MM.1S (cell line): ENCODE measurements around the gene ZXDC.

Experiments used
- DNase-seq: peaks from one replicate; pipeline ENCODE4 v3.0.0-alpha.2; 2015
- H2AFZ ChIP-seq: fragments of 300-600 bp; sonication (generic); 2 replicates; pipeline ENCODE4 v1.6.0; 2016; ENCODE audit warnings: antibody characterized with exemption, low read length
- H3F3A ChIP-seq: fragments of 300-600 bp; sonication (generic); 2 replicates; pipeline ENCODE4 v1.6.1; 2016; ENCODE audit warnings: mild to moderate bottlenecking, antibody characterized with exemption, low read length, moderate library complexity, mixed read lengths; ENCODE audit not compliant: insufficient read depth
- H3K27ac ChIP-seq: fragments of 300-600 bp; sonication (generic); 2 replicates; pipeline ENCODE4 v1.5.1; 2016; ENCODE audit warnings: mild to moderate bottlenecking, low read length
- H3K27me3 ChIP-seq: fragments of 300-600 bp; sonication (generic); replicated peaks from 2 replicates; pipeline ENCODE4 v1.6.0; 2016; ENCODE audit warnings: low read length; ENCODE audit not compliant: insufficient read depth
- H3K36me3 ChIP-seq: fragments of 300-600 bp; sonication (generic); replicated peaks from 2 replicates; pipeline ENCODE4 v1.6.1; 2016; ENCODE audit warnings: mild to moderate bottlenecking, low read length, mixed read lengths; ENCODE audit not compliant: insufficient read depth
- H3K4me1 ChIP-seq: fragments of 300-600 bp; sonication (generic); 2 replicates; pipeline ENCODE4 v1.6.1; 2016; ENCODE audit warnings: low read length, mixed read lengths
- H3K4me2 ChIP-seq: fragments of 300-600 bp; sonication (generic); 2 replicates; pipeline ENCODE4 v1.6.0; 2016; ENCODE audit warnings: low read depth, low read length
- H3K4me3 ChIP-seq: fragments of 300-600 bp; sonication (generic); 2 replicates; pipeline ENCODE4 v1.5.1; 2016; ENCODE audit warnings: low read length, mixed read lengths
- H3K79me2 ChIP-seq: fragments of 300-600 bp; sonication (generic); 2 replicates; pipeline ENCODE4 v1.6.1; 2016; ENCODE audit warnings: mixed run types, low read length, mixed read lengths
- H3K9ac ChIP-seq: fragments of 300-600 bp; sonication (generic); 2 replicates; pipeline ENCODE4 v1.6.1; 2016; ENCODE audit warnings: low read length, mixed read lengths
- H3K9me2 ChIP-seq: fragments of 300-600 bp; sonication (generic); replicated peaks from 2 replicates; pipeline ENCODE4 v1.6.1; 2016; ENCODE audit warnings: mild to moderate bottlenecking, low read length, mixed read lengths; ENCODE audit not compliant: insufficient read depth
- H3K9me3 ChIP-seq: fragments of 300-600 bp; sonication (generic); replicated peaks from 2 replicates; pipeline ENCODE4 v1.6.1; 2016; ENCODE audit warnings: mild to moderate bottlenecking, low read length, mixed read lengths; ENCODE audit not compliant: insufficient read depth
- H4K20me1 ChIP-seq: fragments of 300-600 bp; sonication (generic); 2 replicates; pipeline ENCODE4 v1.6.1; 2016; ENCODE audit warnings: mild to moderate bottlenecking, low read length, moderate library complexity, mixed read lengths; ENCODE audit not compliant: insufficient read depth
- CTCF ChIP-seq: fragments of 300-600 bp; sonication (generic); IDR thresholded peaks from 2 replicates; pipeline ENCODE4 v1.5.1; 2016; ENCODE audit warnings: antibody characterized with exemption, low read length, mixed read lengths
- EZH2 ChIP-seq: fragments of 300-600 bp; sonication (generic); optimal IDR thresholded peaks from 2 replicates; pipeline ENCODE3; 2017; ENCODE audit warnings: low read depth, mild to moderate bottlenecking, antibody characterized with exemption, low read length, mixed read lengths
- EZH2phosphoT487 ChIP-seq: fragments of 300-600 bp; sonication (generic); IDR thresholded peaks from 2 replicates; pipeline ENCODE4 v1.6.1; 2018; ENCODE audit warnings: antibody characterized with exemption, low read length

ZXDC gene

DNA sequence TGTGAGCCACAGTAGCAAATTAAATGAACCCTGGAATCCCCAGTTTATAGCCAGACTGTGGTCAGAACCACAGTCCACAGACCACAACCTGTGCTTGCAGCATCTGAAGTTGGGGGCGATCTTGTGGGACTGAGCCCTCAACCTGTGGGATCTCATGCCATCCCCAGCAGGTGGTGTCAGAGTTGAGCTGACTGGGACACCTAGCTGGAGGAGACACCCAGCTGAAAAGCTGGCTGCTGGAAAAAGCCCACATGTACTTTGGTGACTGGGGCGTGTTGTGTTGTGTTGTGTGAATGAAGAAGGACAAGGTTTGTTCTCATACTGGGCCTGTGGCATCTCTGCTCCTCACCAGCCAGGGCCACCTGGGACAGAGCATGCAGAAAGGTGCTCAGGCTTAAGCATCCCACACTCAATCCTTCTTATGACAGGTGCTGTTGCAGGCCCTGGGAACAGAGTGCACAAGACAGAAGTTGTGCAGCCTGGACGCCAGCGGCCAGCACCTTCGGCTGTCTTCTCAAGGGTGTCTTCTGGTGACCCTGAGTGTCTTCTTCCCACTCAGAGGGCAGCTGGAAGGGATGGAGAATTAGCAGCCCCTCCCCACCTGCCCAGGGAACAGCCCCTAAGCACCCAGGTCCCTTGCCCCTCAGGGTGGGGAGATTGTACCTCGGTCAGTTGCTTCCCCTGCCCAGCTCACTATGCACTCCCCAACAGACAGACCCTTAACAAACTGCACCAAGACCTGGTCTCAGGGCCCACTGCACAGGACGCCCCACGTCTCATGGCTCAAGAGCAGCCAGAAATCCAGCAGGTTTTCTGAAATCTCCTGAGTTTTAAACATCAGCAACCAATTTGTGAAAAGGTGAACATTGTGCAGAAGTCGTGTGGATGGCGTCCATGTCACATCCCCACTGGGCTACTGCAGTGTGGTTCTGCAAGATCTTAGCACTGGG is 44.1 kb upstream of the ZXDC start:
- Histone ChIP-seq H3K27ac (no peak overlapping the region), H4K20me1 (no peaks in the 10 kb centered on the region), H3K36me3 (no peaks in the 10 kb centered on the region), H3K4me2 (no peak overlapping the region), H2AFZ (no peak overlapping the region), H3K27me3 (peaks cover 26% of the 10 kb centered on the region), H3K4me1 (no peaks in the 10 kb centered on the region), H3K79me2 (no peaks in the 10 kb centered on the region), H3K4me3 (no peak overlapping the region), H3K9me3 (no peaks in the 10 kb centered on the region), H3F3A (no peaks in the 10 kb centered on the region), H3K9ac (no peak overlapping the region), H3K9me2 (no peaks in the 10 kb centered on the region)
- no peak for DNase-seq
- no peak for TF ChIP-seq EZH2
- TF ChIP-seq EZH2phosphoT487: no peak
- TF ChIP-seq CTCF: no peak

- H3K4me3 ChIP-seq: no peak overlapping the region
- no peak overlapping the region for H3K4me2 ChIP-seq
- H3K9ac ChIP-seq: no peak overlapping the region
- H3K79me2 ChIP-seq: no peaks in the 10 kb centered on the region
- DNase-seq: no peak
- H3K9me2 ChIP-seq: no peaks in the 10 kb centered on the region
- H3K4me1 ChIP-seq: no peaks in the 10 kb centered on the region
- peaks cover 19% of the 10 kb centered on the region for H3K27me3 ChIP-seq
- H3K27ac ChIP-seq: no peak overlapping the region
- H3F3A ChIP-seq: no peaks in the 10 kb centered on the region
- no peak overlapping the region for H2AFZ ChIP-seq
- H3K36me3 ChIP-seq: no peaks in the 10 kb centered on the region
- H4K20me1 ChIP-seq: no peaks in the 10 kb centered on the region
- no peak for TF ChIP-seq EZH2phosphoT487
- TF ChIP-seq CTCF: no peak
- no peak for TF ChIP-seq EZH2
- no peaks in the 10 kb centered on the region for H3K9me3 ChIP-seq
Measured at GRCh38 chr3:126518779-126519177, 43.1 kb upstream of the ZXDC start.

DNA sequence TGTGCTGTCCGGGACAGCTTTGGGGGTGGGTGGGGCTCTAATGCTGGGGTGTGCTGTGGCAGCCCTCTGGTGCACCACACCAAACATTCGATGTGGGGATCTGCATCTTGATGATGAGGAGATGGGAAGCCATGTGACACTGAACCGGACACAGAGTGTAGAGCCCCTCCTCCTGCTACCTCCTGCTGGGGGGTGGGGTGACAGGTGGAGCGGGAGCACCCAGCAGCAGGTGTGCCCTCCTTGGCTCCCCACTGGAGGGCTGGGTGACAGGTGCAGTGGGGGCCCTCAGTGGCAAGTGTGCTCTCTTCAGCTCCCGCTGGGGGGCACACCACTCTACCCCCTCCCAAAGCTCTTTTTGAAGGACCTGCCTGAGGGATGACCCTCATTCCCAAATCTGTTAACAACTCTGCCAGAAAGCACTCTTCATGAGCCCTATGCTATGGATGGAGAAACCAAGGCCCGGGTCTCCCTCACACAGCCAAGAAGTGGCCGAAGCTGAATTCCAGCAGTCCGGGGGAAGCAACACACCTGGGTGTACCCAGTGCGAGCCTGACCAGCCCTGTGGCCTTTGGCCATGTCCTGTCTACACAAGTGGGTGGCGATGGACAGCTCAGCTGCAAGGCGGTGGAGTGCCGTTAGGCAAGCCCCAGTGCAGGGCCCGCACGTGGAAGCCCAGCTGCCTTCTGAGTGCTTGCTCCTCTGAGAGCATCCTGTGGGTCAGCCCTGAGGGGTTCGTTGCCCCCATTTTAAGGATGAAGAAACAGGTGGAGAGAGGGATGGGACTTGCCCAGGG is 42.5 kb upstream of the ZXDC start:
- Histone ChIP-seq H3K79me2 (no peaks in the 10 kb centered on the region), H4K20me1 (no peaks in the 10 kb centered on the region), H3F3A (no peaks in the 10 kb centered on the region), H3K9me3 (no peaks in the 10 kb centered on the region), H3K27me3 (peaks cover 14% of the 10 kb centered on the region), H3K4me1 (no peaks in the 10 kb centered on the region), H3K27ac (no peak overlapping the region), H3K4me3 (no peak overlapping the region), H2AFZ (no peak overlapping the region), H3K9me2 (no peaks in the 10 kb centered on the region), H3K4me2 (no peak overlapping the region), H3K9ac (no peak overlapping the region), H3K36me3 (no peaks in the 10 kb centered on the region)
- no peak for DNase-seq
- TF ChIP-seq EZH2 (no peak), CTCF (no peak)
